Chondrocyte (in vitro differentiated cells): Measurements from ENCODE around the gene EVA1A. TPM values are rescaled to one million over a fixed set of nuclear protein-coding genes. Genes with fewer than 3 reads are reported as not detected.

Experiments
- DNase-seq: peaks from one replicate; pipeline ENCODE4 v3.0.0; 2021; ENCODE audit warnings: mixed read lengths, low spot score
- H3K27ac Mint-ChIP-seq: one replicate; pipeline ENCODE4 v1.8.0; 2021; ENCODE audit warnings: mild to moderate bottlenecking, moderate library complexity, mixed read lengths; ENCODE audit not compliant: unreplicated experiment
- H3K27me3 Mint-ChIP-seq: 2 replicates; pipeline ENCODE4 v1.8.0; 2021; ENCODE audit warnings: low read depth, mixed read lengths
- H3K36me3 Mint-ChIP-seq: 2 replicates; pipeline ENCODE4 v1.8.0; 2021; ENCODE audit warnings: low read depth, mixed read lengths
- H3K4me1 Mint-ChIP-seq: 2 replicates; pipeline ENCODE4 v1.8.0; 2021; ENCODE audit warnings: low read depth, mild to moderate bottlenecking, mixed read lengths
- H3K4me3 Mint-ChIP-seq: one replicate; pipeline ENCODE4 v1.8.0; 2021; ENCODE audit warnings: mild to moderate bottlenecking, moderate library complexity, mixed read lengths; ENCODE audit not compliant: unreplicated experiment
- H3K9me3 Mint-ChIP-seq: 2 replicates; pipeline ENCODE4 v1.8.0; 2021; ENCODE audit warnings: low read depth, mixed read lengths
- total RNA-seq: library from RNA; stranded (reverse); gene quantifications from 3 replicates; pipeline ENCODE4 v1.2.1, GENCODE V29; 2021
- TF ChIP-seq, protein P1 (sequence below): fragments of 200-600 bp; sonication (generic); IDR thresholded peaks from 2 replicates; pipeline ENCODE4 v1.5.0; 2021; ENCODE audit warnings: antibody characterized with exemption, mild to moderate bottlenecking, moderate library complexity

EVA1A gene
- total RNA-seq, 1 donor from 2014 or later, result 19.8 TPM

GRCh38 chr2:75545922-75546321 lies 14.8 kb downstream of the EVA1A start:
- Mint-ChIP-seq H3K4me3 (no peak overlapping the region), H3K27ac (peak overlapping the region; percentile 64), H3K27me3 (no peaks in the 10 kb centered on the region), H3K4me1 (peaks cover 60% of the 10 kb centered on the region), H3K9me3 (no peaks in the 10 kb centered on the region), H3K36me3 (peaks cover 9% of the 10 kb centered on the region)
- DNase-seq, result no peak
- TF ChIP-seq, protein P1, sequence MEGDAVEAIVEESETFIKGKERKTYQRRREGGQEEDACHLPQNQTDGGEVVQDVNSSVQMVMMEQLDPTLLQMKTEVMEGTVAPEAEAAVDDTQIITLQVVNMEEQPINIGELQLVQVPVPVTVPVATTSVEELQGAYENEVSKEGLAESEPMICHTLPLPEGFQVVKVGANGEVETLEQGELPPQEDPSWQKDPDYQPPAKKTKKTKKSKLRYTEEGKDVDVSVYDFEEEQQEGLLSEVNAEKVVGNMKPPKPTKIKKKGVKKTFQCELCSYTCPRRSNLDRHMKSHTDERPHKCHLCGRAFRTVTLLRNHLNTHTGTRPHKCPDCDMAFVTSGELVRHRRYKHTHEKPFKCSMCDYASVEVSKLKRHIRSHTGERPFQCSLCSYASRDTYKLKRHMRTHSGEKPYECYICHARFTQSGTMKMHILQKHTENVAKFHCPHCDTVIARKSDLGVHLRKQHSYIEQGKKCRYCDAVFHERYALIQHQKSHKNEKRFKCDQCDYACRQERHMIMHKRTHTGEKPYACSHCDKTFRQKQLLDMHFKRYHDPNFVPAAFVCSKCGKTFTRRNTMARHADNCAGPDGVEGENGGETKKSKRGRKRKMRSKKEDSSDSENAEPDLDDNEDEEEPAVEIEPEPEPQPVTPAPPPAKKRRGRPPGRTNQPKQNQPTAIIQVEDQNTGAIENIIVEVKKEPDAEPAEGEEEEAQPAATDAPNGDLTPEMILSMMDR, result no peak

- Mint-ChIP-seq H3K4me3 (no peak overlapping the region), H3K9me3 (no peaks in the 10 kb centered on the region), H3K27me3 (no peaks in the 10 kb centered on the region), H3K36me3 (peaks cover 9% of the 10 kb centered on the region), H3K27ac (peak overlapping the region; percentile 38), H3K4me1 (peaks cover 64% of the 10 kb centered on the region)
- TF ChIP-seq, protein P1, result no peak
- DNase-seq, result no peak
These were observed 15.4 kb downstream of the EVA1A start for GRCh38 chr2:75545387-75545786.

- Mint-ChIP-seq H3K4me3 (no peak overlapping the region), H3K27me3 (no peaks in the 10 kb centered on the region)
These were observed 17.3 kb downstream of the EVA1A start for GRCh38 chr2:75543446-75543845.

DNA sequence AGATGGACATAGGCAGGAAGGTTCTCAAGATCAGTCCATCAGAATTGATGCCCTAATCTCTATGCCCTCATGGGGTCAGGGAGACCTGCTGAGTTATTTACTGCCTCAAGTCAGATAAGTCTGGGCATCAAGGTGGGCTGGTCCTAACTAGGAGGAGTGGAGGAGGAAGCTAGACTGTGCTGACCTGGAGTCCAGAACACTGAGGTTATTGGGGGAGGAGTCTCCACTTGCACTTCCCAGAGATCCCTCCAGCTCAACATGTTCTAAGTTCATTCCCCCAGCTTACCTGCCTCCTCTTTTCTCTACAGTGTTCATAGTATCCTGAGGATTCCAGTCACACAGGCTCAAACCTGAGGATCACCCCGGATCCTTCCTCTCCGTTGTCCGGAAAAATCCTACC lies 19.3 kb downstream of the EVA1A start:
- no peaks in the 10 kb centered on the region for H3K27me3 Mint-ChIP-seq
- H3K4me1 Mint-ChIP-seq, result peaks cover 37% of the 10 kb centered on the region
- DNase-seq, result no peak
- peaks cover 11% of the 10 kb centered on the region for H3K36me3 Mint-ChIP-seq
- H3K27ac Mint-ChIP-seq, result peak overlapping the region; percentile 67
- TF ChIP-seq, protein P1, result no peak
- no peak overlapping the region for H3K4me3 Mint-ChIP-seq
- no peaks in the 10 kb centered on the region for H3K9me3 Mint-ChIP-seq

More at GRCh38 chr2:75543446-75543845, 17.3 kb downstream of the EVA1A start:
- H3K4me1 Mint-ChIP-seq, result peaks cover 58% of the 10 kb centered on the region
- no peak overlapping the region for H3K27ac Mint-ChIP-seq
- no peaks in the 10 kb centered on the region for H3K9me3 Mint-ChIP-seq
- H3K36me3 Mint-ChIP-seq, result peaks cover 9% of the 10 kb centered on the region
- TF ChIP-seq, protein P1, result no peak
- DNase-seq, result no peak

GRCh38 chr2:75540994-75541393 lies 19.7 kb downstream of the EVA1A start:
- Mint-ChIP-seq H3K36me3 (peaks cover 11% of the 10 kb centered on the region), H3K9me3 (no peaks in the 10 kb centered on the region), H3K27ac (peak overlapping the region; percentile 67)

More at GRCh38 chr2:75540994-75541393, 19.7 kb downstream of the EVA1A start:
- Mint-ChIP-seq H3K27me3 (no peaks in the 10 kb centered on the region), H3K4me3 (no peak overlapping the region), H3K4me1 (peaks cover 33% of the 10 kb centered on the region)
- no peak for DNase-seq
- TF ChIP-seq, protein P1, result no peak
